ENCODE data around the gene SLC38A5. TPM values are rescaled to one million over a fixed set of nuclear protein-coding genes. Genes with fewer than 3 reads are reported as not detected.
A peak's percentile ranks its signal among the peaks of the same experiment; 100 is the strongest.
"Not testable (repeated sequence)": the region's sequence is repeated elsewhere in the genome, so short reads cannot be mapped to it uniquely, and the experiment has no call there.

Gene SLC38A5
- 15.9 TPM for total RNA-seq
- long read RNA-seq, partial matches to known transcripts, result 1 of 5 reads
- long read RNA-seq, other reads (novel, unspliced or antisense), result 0 of 5 reads

DNA sequence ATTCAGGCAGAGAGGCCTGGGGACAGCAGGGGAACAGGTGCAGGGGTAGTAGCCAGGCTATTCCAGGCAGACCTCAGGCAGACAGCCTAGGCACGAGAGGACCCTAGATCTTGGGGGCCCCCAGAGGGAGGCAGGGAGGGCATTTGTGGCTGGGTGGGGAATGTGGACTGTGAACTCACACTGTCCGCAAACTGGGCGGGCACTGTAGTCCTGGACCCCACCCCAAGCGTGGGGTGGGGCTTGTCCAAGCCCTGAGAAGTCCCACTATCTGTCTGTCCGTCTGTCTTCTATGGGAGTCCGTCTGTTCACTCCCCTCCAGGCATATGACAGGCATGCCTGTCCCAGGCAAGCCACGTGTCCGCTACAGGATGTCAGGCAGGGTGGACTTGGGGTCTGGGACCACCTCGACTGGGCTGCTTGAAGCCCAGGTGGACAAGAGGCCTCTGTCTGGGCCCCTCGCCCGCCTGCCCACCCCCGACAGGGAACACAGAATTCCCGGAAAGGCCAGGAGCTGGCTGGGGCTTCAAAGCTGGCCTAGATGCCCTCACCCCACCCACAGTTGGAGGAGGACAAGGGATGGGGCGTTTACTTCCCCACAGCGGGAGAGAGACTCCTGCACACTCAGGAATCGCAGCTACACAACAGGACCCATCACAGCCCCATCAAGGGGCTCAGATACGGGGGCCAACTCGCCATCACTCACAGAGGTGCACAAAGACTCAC, at the start of gene SLC38A5:
TSS of gene SLC38A5 (minus strand) at position 151 of the 723 bp plus-strand sequence. CDS start 2,336 bp downstream, outside the sequence.
- no peak within 1 kb of the TSS for H3K27ac ChIP-seq
- DNase-seq, result no peak
- H3K36me3 ChIP-seq, result no peaks in the 10 kb centered on the region
- no peak for ATAC-seq
- no peaks in the 10 kb centered on the region for H3K9me3 ChIP-seq
- TF ChIP-seq, protein P1, sequence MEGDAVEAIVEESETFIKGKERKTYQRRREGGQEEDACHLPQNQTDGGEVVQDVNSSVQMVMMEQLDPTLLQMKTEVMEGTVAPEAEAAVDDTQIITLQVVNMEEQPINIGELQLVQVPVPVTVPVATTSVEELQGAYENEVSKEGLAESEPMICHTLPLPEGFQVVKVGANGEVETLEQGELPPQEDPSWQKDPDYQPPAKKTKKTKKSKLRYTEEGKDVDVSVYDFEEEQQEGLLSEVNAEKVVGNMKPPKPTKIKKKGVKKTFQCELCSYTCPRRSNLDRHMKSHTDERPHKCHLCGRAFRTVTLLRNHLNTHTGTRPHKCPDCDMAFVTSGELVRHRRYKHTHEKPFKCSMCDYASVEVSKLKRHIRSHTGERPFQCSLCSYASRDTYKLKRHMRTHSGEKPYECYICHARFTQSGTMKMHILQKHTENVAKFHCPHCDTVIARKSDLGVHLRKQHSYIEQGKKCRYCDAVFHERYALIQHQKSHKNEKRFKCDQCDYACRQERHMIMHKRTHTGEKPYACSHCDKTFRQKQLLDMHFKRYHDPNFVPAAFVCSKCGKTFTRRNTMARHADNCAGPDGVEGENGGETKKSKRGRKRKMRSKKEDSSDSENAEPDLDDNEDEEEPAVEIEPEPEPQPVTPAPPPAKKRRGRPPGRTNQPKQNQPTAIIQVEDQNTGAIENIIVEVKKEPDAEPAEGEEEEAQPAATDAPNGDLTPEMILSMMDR (IDR thresholded peaks at IDR 0.05), result no peak
- H3K27me3 ChIP-seq (ENCODE audit: low read depth), result no peaks in the 10 kb centered on the region
- no peaks in the 10 kb centered on the region for H3K4me1 ChIP-seq
- intact Hi-C loops (cut with DNase I), result no loop called here
- peak within 1 kb of the TSS; percentile 44 for H3K4me3 ChIP-seq

- ATAC-seq; H3K27me3 ChIP-seq (ENCODE audit: low read depth); H3K9me3 ChIP-seq; intact Hi-C loops (cut with DNase I); H3K4me3 ChIP-seq; H3K36me3 ChIP-seq; H3K27ac ChIP-seq; DNase-seq; H3K4me1 ChIP-seq: not testable (repeated sequence)
These were observed 49.4 kb upstream of the SLC38A5 start for GRCh38 chrX:48519481-48519880.

DNA sequence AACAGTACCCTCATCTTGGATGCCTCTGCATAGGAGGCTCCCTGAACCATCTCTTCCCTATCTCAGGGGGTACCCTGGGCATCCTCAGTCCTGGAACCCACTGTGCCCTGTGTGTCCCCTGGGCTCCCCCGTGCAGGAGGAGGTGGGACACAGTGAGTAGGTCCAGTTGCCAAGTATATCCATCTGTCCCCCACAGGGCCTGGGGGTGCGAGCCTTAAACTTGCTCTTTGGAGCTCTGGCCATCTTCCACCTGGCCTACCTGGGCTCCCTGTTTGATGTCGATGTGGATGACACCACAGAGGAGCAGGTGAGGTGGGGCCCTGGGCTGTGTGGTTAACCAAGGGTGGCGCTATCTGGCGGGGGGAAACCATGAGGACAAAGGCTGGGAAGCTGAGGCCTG, 46.9 kb upstream of the SLC38A5 start:
- Histone ChIP-seq H3K9me3 (no peaks in the 10 kb centered on the region), H3K36me3 (peaks cover 5% of the 10 kb centered on the region), H3K4me3 (no peak overlapping the region), H3K27ac (no peak overlapping the region), H3K27me3 (ENCODE audit: low read depth) (no peaks in the 10 kb centered on the region), H3K4me1 (no peaks in the 10 kb centered on the region)
- TF ChIP-seq, protein P1 (IDR thresholded peaks at IDR 0.05), result no peak
- intact Hi-C loops (cut with DNase I), result no loop called here
- DNase-seq (no peak), ATAC-seq (no peak)

DNA sequence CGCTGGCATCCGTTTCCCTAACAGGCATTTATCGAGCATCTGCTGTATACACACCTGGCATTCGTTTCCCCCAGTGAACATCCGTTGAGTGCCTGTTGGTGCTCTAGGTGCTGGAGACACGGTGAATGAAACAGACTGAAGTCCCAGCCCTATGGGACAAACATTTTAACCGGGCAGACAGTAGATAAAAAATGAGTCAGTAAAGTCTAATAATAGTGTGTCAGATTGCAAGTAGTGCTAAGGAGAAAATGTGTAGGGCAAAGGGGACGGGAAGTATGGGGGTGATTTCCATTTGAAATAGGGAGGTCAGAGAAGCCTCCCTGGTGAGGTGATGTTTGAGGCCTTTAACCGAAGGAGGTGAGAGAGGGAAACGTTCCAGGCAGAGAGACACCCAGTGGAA, 46.2 kb upstream of the SLC38A5 start:
- DNase-seq (no peak), ATAC-seq (no peak)
- H3K4me3 ChIP-seq, result no peak overlapping the region
- H3K4me1 ChIP-seq, result no peaks in the 10 kb centered on the region
- TF ChIP-seq, protein P1 (IDR thresholded peaks at IDR 0.05), result no peak
- no peaks in the 10 kb centered on the region for H3K27me3 ChIP-seq (ENCODE audit: low read depth)
- intact Hi-C loops (cut with DNase I), result no loop called here
- H3K27ac ChIP-seq, result no peak overlapping the region
- peaks cover 5% of the 10 kb centered on the region for H3K36me3 ChIP-seq
- H3K9me3 ChIP-seq, result no peaks in the 10 kb centered on the region

GRCh38 chrX:48515842-48516241, 45.8 kb upstream of the SLC38A5 start:
- H3K27ac ChIP-seq, result no peak overlapping the region
- H3K27me3 ChIP-seq (ENCODE audit: low read depth), result no peaks in the 10 kb centered on the region
- peaks cover 5% of the 10 kb centered on the region for H3K36me3 ChIP-seq
- no peak overlapping the region for H3K4me3 ChIP-seq
- TF ChIP-seq, protein P1 (IDR thresholded peaks at IDR 0.05), result no peak
- H3K4me1 ChIP-seq, result no peaks in the 10 kb centered on the region
- no peak for DNase-seq
- intact Hi-C loops (cut with DNase I), result no loop called here
- H3K9me3 ChIP-seq, result no peaks in the 10 kb centered on the region
- no peak for ATAC-seq

- H3K36me3 ChIP-seq, result peaks cover 5% of the 10 kb centered on the region
- no peak overlapping the region for H3K27ac ChIP-seq
- intact Hi-C loops (cut with DNase I), result no loop called here
- ATAC-seq (no peak), DNase-seq (no peak)
- TF ChIP-seq, protein P1 (IDR thresholded peaks at IDR 0.05), result no peak
- H3K4me1 ChIP-seq, result no peaks in the 10 kb centered on the region
- no peaks in the 10 kb centered on the region for H3K27me3 ChIP-seq (ENCODE audit: low read depth)
- no peaks in the 10 kb centered on the region for H3K9me3 ChIP-seq
- no peak overlapping the region for H3K4me3 ChIP-seq
These were observed 44.9 kb upstream of the SLC38A5 start for GRCh38 chrX:48514868-48515460.
